Measurements from ENCODE around the gene ZNF385D.

Gene ZNF385D

DNA sequence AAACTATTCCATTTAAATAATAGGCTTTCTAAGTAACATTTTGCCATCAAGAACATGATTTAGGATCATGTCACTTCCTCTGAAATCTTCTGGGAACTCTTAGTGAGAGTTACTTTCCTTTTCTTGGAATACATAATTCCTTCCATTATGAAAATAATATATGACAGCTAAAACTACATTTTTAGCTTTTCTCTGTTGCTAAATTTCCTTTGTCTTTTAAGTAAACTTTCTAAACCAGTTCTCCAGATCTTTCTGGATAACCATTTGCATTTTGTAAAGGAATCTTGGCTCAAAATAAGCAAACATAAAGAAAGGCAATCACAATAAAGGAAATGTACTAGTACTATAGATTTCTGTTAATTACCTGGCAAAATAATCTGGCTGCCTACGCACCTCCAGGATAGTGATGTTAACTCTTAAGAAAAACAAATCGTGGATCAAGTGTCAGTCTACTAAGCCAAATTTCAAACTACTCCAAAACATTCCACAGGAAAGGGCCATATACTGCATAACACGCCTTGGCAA is 165.7 kb downstream of the ZNF385D start:
- CTCF ChIA-PET: no interaction called here

GRCh38 chr3:21573291-21573690 is 177.7 kb downstream of the ZNF385D start:
- DNase-seq (ENCODE audit: low read depth, low spot score): no peak
- no peak overlapping the region for H3K4me3 ChIP-seq (ENCODE audit: low read depth, low read length)
- ChIA-PET POLR2A (no interaction called here), CTCF (no interaction called here)
- TF ChIP-seq, protein P1, sequence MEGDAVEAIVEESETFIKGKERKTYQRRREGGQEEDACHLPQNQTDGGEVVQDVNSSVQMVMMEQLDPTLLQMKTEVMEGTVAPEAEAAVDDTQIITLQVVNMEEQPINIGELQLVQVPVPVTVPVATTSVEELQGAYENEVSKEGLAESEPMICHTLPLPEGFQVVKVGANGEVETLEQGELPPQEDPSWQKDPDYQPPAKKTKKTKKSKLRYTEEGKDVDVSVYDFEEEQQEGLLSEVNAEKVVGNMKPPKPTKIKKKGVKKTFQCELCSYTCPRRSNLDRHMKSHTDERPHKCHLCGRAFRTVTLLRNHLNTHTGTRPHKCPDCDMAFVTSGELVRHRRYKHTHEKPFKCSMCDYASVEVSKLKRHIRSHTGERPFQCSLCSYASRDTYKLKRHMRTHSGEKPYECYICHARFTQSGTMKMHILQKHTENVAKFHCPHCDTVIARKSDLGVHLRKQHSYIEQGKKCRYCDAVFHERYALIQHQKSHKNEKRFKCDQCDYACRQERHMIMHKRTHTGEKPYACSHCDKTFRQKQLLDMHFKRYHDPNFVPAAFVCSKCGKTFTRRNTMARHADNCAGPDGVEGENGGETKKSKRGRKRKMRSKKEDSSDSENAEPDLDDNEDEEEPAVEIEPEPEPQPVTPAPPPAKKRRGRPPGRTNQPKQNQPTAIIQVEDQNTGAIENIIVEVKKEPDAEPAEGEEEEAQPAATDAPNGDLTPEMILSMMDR (IDR thresholded peaks at IDR 0.05; ENCODE audit: insufficient read depth, low read length, missing control alignments): no peak

More for the DNA sequence above, 165.7 kb downstream of the ZNF385D start:
- H3K4me3 ChIP-seq (ENCODE audit: low read depth, low read length): no peak overlapping the region
- TF ChIP-seq, protein P1 (IDR thresholded peaks at IDR 0.05; ENCODE audit: insufficient read depth, low read length, missing control alignments): no peak
- POLR2A ChIA-PET: no interaction called here
- DNase-seq (ENCODE audit: low read depth, low spot score): no peak

GRCh38 chr3:21564531-21564930 is 186.5 kb downstream of the ZNF385D start:
- ChIA-PET POLR2A (no interaction called here), CTCF (no interaction called here)
- TF ChIP-seq, protein P1 (IDR thresholded peaks at IDR 0.05; ENCODE audit: insufficient read depth, low read length, missing control alignments): no peak
- DNase-seq (ENCODE audit: low read depth, low spot score): no peak
- no peak overlapping the region for H3K4me3 ChIP-seq (ENCODE audit: low read depth, low read length)

GRCh38 chr3:21562243-21562642 is 188.8 kb downstream of the ZNF385D start:
- POLR2A ChIA-PET: no interaction called here
- TF ChIP-seq, protein P1 (IDR thresholded peaks at IDR 0.05; ENCODE audit: insufficient read depth, low read length, missing control alignments): no peak
- CTCF ChIA-PET: no interaction called here
- no peak for DNase-seq (ENCODE audit: low read depth, low spot score)
- H3K4me3 ChIP-seq (ENCODE audit: low read depth, low read length): no peak overlapping the region

DNA sequence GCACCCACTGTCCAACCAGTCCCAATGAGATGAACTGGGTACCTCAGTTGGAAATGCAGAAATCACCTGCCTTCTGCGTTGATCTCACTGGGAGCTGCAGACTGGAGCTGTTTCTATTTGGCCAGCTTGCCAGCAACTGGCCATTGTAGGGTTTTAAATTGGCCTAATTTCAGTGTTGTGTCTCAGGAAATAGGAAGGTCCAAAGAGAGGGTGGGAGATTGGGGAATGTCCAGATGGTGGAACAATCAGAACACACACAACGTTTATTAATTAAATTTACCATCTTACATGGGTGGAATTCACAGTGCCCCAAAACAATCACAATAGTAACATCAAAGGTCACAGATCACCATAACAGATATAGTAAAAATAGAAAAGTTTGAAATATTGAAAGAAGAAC is 189.5 kb downstream of the ZNF385D start:
- H3K4me3 ChIP-seq (ENCODE audit: low read depth, low read length): no peak overlapping the region
- CTCF ChIA-PET: no interaction called here
- TF ChIP-seq, protein P1 (IDR thresholded peaks at IDR 0.05; ENCODE audit: insufficient read depth, low read length, missing control alignments): no peak
- DNase-seq (ENCODE audit: low read depth, low spot score): no peak
- POLR2A ChIA-PET: no interaction called here

GRCh38 chr3:21551019-21551418 is 200.0 kb downstream of the ZNF385D start:
- ChIA-PET CTCF (no interaction called here), POLR2A (no interaction called here)
- H3K4me3 ChIP-seq (ENCODE audit: low read depth, low read length): no peak overlapping the region
- TF ChIP-seq, protein P1 (IDR thresholded peaks at IDR 0.05; ENCODE audit: insufficient read depth, low read length, missing control alignments): no peak
- no peak for DNase-seq (ENCODE audit: low read depth, low spot score)

Data from AG04449 (cell line).